MV-4-11 (cell line): ENCODE measurements around the gene ARHGEF28.
A peak's percentile ranks its signal among the peaks of the same experiment; 100 is the strongest.

ENCODE experiments used
- DNase-seq: peaks from one replicate; lab custom pipeline; 2025; lab: John Stamatoyannopoulos, UW

The ARHGEF28 gene

DNA sequence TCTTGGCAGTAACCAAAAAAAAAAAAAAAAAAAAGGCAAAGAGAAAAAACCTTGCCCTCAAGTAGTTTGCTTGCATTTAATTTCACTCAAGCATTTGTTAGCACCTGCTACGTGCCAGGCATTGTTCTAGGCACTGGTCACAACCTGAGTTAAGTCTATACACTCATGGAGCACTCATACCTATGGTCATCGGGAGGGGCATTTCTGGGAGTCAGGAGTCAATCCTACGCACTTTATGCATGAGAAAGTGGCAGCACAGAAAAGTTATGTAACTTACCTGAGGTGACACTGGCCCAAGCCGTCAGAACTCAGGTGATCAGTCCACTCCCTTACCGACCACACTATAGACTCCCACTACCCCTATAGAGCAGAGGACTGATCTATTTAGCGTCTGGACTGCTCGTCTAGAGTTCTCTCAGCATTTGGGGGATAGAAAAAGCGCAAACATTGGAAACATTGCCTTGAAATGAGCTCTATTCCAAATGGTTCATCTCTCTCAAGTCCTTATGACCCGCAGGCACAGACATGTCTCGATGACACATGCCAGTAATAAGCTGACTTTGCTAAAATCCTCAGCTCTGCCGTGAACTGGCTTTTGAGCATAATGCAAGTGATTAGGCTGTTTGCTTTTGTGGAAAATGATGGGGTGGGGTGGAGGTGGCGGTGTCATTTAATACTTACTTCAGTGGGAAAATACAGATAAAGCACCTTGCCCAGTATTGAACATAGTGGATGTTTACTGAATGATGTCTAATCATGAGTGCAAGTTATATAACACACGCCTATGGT is 160.2 kb downstream of the ARHGEF28 start:
- no peak for DNase-seq

GRCh38 chr5:73789851-73790281 is 163.9 kb downstream of the ARHGEF28 start:
- DNase-seq: peak; percentile 34

DNA sequence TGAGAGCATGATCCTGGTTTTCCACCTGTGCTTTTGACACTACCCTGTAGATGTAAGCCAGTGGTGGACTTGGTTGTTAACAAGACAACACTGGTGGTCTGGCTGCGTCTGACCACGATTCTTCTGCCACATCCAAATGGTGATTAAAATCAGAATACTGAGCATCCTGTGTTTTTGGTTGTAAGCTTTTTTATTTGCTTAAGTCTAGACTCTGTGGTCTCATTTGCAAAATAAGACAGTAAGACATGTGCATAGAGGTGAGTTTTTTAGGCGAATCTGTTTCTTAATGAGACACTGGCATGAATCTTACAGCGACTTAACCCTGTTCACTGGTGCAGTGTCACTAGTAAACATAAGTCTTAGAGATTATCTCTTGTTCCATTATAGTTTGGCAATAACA is 165.4 kb downstream of the ARHGEF28 start:
- no peak for DNase-seq

GRCh38 chr5:73792687-73793320 is 166.8 kb downstream of the ARHGEF28 start:
- DNase-seq: peak; percentile 49

DNA sequence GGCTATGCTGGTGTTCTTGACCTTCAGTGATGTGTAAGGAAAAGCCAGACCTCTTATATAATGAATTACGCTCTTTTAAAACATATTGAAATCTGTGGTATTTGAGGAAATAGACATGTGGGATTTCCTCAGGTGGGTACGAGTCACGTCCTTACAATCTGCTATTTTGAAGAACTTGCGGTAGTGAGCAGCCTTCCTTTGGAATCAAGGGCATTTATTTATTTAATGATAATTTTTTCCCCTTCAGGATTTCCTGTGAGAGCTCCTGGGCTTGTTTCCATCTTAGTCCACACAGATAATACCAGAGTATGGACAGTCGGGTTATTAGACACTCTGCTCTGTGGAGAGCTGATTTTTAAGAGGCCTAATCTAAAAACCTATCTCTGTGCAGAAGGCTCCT is 167.9 kb downstream of the ARHGEF28 start:
- no peak for DNase-seq

GRCh38 chr5:73796164-73797131 is 170.5 kb downstream of the ARHGEF28 start:
- peak; percentile 75 for DNase-seq

- no peak for DNase-seq
These were observed 171.1 kb downstream of the ARHGEF28 start for GRCh38 chr5:73797132-73797510.

- no peak for DNase-seq
These were observed 173.5 kb downstream of the ARHGEF28 start for GRCh38 chr5:73799401-73799972.

- no peak for DNase-seq
These were observed 175.7 kb downstream of the ARHGEF28 start for GRCh38 chr5:73801686-73802085.

GRCh38 chr5:73805449-73805848 is 179.5 kb downstream of the ARHGEF28 start:
- no peak for DNase-seq

- DNase-seq: no peak
These were observed 182.9 kb downstream of the ARHGEF28 start for GRCh38 chr5:73808911-73809310.

DNA sequence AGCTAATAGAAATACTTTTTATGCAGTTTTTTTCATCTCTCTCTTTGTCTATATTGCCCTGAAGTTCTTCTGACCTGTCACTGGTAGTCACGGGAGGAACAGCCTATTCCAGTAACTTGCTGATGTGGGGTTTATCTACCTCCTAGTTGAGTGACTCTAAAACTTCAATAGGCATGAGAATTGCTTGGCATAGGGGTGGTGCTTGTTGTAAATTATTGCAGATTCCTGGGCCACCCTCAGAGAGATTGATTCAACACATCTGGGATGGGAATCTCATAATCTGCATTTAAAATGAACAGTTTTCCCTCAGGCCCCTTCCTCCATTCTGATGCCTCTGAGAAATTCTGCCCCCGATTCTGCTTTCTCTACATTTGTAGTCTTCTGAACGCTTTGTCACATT is 184.4 kb downstream of the ARHGEF28 start:
- no peak for DNase-seq

GRCh38 chr5:73812457-73812856 is 186.5 kb downstream of the ARHGEF28 start:
- DNase-seq: no peak

DNA sequence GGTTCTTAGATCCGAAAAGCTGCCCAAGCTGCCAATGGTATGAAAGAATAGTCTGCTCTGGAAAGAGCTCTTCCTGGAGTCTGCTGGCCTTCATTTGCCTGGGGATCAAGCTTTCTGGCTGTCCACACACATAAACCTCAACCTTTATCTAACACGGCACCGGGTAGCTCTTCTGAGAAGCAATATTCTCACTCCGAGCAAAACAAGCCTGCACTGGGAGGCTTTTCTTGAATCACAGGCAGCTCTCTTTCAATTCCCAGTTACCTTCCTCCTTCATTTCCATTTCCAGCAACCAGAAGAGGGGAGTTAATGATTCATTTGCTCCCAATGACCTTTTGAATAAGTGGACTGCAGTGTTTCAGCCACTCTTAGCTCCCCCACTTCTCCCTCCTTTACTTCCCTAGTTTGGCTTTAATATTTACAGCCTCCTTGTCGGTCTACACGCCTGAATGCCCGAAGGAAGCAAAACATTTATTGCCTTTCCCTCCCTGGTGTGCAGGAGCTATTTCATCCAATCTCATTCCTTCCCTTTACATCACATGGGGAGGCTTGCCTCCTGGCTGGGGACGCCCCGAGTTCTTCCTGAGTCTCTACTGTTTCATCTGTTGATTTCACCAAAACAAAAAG is 187.1 kb downstream of the ARHGEF28 start:
- DNase-seq: no peak

DNA sequence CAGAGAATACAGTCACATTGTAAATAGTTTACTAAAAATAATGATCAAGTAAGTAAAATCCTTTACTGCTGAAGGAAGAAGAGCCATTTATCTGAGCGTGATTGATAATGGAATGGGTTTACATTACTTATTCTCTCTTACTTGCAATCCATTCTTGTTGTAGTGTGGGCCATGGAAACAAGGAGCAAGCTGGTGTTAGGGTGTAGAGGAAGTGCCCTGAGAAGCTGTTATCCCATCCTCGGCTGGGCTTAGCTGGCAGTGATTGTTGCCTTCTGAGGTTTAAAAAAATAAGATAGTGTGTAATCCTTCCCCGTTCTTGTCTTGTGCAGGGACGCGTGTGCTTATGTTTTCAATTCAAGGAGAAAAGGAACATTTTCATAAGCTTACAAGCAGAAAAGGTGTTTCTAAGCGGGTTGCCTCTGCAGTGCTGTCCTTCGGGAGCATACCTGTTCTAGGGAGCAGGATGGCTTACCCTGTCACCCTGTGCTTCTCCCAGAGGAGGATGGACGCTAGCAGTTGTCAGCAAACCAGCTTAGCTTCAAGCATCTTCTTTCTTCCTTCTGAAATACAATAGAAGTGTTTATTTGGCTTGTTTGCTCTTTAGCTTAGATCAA is 188.3 kb downstream of the ARHGEF28 start:
- DNase-seq: no peak

GRCh38 chr5:73815631-73816030 is 189.6 kb downstream of the ARHGEF28 start:
- DNase-seq: no peak

DNA sequence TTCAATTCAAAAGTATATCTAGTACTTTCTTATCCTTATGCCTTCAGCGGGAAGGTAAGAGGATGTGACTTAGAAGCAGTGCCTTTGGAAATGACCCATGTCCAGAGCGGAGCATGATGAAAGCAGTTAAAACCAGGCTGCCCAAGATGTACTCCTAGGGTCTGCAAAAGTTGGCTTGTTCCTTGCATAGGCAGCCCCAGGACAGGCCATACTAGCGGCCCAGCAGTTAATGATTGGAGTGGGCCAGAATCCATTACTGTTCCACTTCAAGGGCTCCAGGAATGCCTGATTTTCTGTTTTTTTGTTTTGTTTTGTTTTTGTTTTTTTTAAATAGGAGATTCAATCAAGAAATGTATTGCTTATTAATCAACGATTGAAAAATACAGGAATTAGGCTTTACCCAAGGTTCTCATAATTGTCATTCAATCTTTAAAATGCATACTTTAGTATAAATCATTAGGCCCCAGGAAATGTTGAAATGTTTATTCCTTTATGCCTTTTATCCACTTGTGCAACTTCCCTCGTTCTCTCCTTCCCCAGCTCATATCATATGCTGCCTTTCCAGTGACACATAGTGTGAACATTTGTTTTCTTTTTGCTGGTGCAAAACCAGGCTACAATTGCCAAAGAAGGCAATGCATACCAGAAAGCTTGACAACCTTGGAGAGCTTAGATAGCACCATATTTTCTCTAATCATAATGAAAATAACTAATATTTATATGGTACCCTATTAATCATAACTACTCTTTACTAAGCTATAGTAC is 190.8 kb downstream of the ARHGEF28 start:
- DNase-seq: no peak

GRCh38 chr5:73818357-73818756 is 192.4 kb downstream of the ARHGEF28 start:
- no peak for DNase-seq

- no peak for DNase-seq
These were observed 194.3 kb downstream of the ARHGEF28 start for GRCh38 chr5:73820326-73820725.

DNA sequence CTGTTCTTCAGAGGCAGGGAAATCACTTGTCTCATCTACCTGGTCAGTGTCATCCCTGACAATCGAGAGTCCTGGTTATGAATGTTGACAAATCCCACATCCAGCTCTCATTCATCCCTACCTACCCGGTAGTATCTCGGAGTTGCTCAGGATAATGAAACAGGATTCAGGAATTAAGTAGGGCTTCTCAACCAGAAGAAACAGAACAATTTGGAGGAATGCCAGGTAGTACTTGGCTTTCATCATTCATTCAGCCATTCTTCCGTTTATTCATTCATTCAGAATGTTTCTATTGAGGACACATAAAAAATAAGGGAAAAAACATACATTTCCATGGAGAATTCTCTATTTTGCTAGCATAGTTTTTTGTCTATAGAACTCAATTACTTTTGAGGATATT is 195.0 kb downstream of the ARHGEF28 start:
- DNase-seq: no peak
